ENCODE measurements around the gene SFN. TPM values are rescaled to one million over a fixed set of nuclear protein-coding genes. Genes with fewer than 3 reads are reported as not detected.
"Not testable (repeated sequence)": the region's sequence is repeated elsewhere in the genome, so short reads cannot be mapped to it uniquely, and the experiment has no call there.

Gene SFN
- total RNA-seq, 2 experiments from 2014 or later, result 1.4 to 1.8 TPM

GRCh38 chr1:26831059-26831458, 31.9 kb upstream of the SFN start:
- POLR2A ChIA-PET, result interaction anchor here (1.8 kb wide), 1 partner anchor 34 kb away, joined by 8 read pairs; no protein-coding TSS in a partner anchor
- Mint-ChIP-seq H3K36me3 (peaks cover 37% of the 10 kb centered on the region), H3K9me3 (no peaks in the 10 kb centered on the region), H3K27ac (peak overlapping the region; percentile 79), H3K27me3 (no peaks in the 10 kb centered on the region), H3K4me3 (no peak overlapping the region), H3K4me1 (peaks cover 66% of the 10 kb centered on the region)
- ATAC-seq (ENCODE audit: low read depth), result no peak
- no peak for DNase-seq

GRCh38 chr1:26831546-26832248, 31.3 kb upstream of the SFN start:
- ATAC-seq (ENCODE audit: low read depth) (no peak), DNase-seq (no peak)
- Mint-ChIP-seq H3K4me3 (no peak overlapping the region), H3K36me3 (peaks cover 40% of the 10 kb centered on the region), H3K27ac (peak overlapping the region; percentile 98), H3K27me3 (no peaks in the 10 kb centered on the region), H3K4me1 (peaks cover 64% of the 10 kb centered on the region), H3K9me3 (no peaks in the 10 kb centered on the region)
- POLR2A ChIA-PET, result interaction anchor here (1.3 to 3.6 kb wide), 4 partner anchors 10 to 43 kb away, joined by 4 to 28 read pairs (median 18); partner anchors contain the start of gene PIGV

GRCh38 chr1:26832249-26832960, 30.5 kb upstream of the SFN start:
- Mint-ChIP-seq H3K27ac (peak overlapping the region; percentile 98), H3K27me3 (no peaks in the 10 kb centered on the region), H3K4me3 (no peak overlapping the region), H3K9me3 (no peaks in the 10 kb centered on the region), H3K4me1 (peaks cover 62% of the 10 kb centered on the region), H3K36me3 (peaks cover 38% of the 10 kb centered on the region)
- no peak for DNase-seq
- POLR2A ChIA-PET, result interaction anchor here (0.9 to 3.6 kb wide), 8 partner anchors 10 to 135 kb away, joined by 3 to 28 read pairs (median 5); partner anchors contain the start of genes GPATCH3 and PIGV
- no peak for ATAC-seq (ENCODE audit: low read depth)

GRCh38 chr1:26833432-26834405, 29.2 kb upstream of the SFN start:
- peaks cover 53% of the 10 kb centered on the region for H3K4me1 Mint-ChIP-seq
- peak; percentile 83 for DNase-seq
- peaks cover 40% of the 10 kb centered on the region for H3K36me3 Mint-ChIP-seq
- H3K4me3 Mint-ChIP-seq, result peak overlapping the region; percentile 80
- no peaks in the 10 kb centered on the region for H3K27me3 Mint-ChIP-seq
- H3K9me3 Mint-ChIP-seq, result no peaks in the 10 kb centered on the region
- peak; percentile 95 for ATAC-seq (ENCODE audit: low read depth)
- POLR2A ChIA-PET, result interaction anchor here (0.6 to 3.6 kb wide), 20 partner anchors 12 to 747 kb away, joined by 3 to 34 read pairs (median 4); partner anchors contain the start of genes GPATCH3, GPN2, HMGN2 and NUDC
- H3K27ac Mint-ChIP-seq, result peak overlapping the region; percentile 98

- Mint-ChIP-seq H3K4me1 (peaks cover 24% of the 10 kb centered on the region), H3K36me3 (peaks cover 32% of the 10 kb centered on the region)
- not testable (repeated sequence) for H3K27me3 Mint-ChIP-seq; H3K27ac Mint-ChIP-seq; DNase-seq; ATAC-seq (ENCODE audit: low read depth); H3K4me3 Mint-ChIP-seq; H3K9me3 Mint-ChIP-seq
- POLR2A ChIA-PET, result interaction anchor here (1.1 kb wide), 1 partner anchor 22 kb away, joined by 3 read pairs; no protein-coding TSS in a partner anchor
Observed at GRCh38 chr1:26837665-26838064, 25.3 kb upstream of the SFN start.

GRCh38 chr1:26838474-26839338, 24.2 kb upstream of the SFN start:
- Mint-ChIP-seq H3K36me3 (peaks cover 34% of the 10 kb centered on the region), H3K27ac (peak overlapping the region; percentile 28), H3K9me3 (no peaks in the 10 kb centered on the region), H3K4me1 (peaks cover 15% of the 10 kb centered on the region), H3K4me3 (no peak overlapping the region), H3K27me3 (no peaks in the 10 kb centered on the region)
- POLR2A ChIA-PET, result interaction anchor here (0.6 to 1.2 kb wide), 3 partner anchors 21 to 41 kb away, joined by 3 to 4 read pairs (median 3); no protein-coding TSS in a partner anchor
- DNase-seq (no peak), ATAC-seq (ENCODE audit: low read depth) (no peak)

- no peaks in the 10 kb centered on the region for H3K27me3 Mint-ChIP-seq
- no peak for DNase-seq
- H3K4me1 Mint-ChIP-seq, result peaks cover 9% of the 10 kb centered on the region
- no peaks in the 10 kb centered on the region for H3K9me3 Mint-ChIP-seq
- H3K27ac Mint-ChIP-seq, result peak overlapping the region; percentile 11
- H3K36me3 Mint-ChIP-seq, result peaks cover 38% of the 10 kb centered on the region
- no peak overlapping the region for H3K4me3 Mint-ChIP-seq
- POLR2A ChIA-PET, result interaction anchor here (1.2 kb wide), 1 partner anchor 40 kb away, joined by 3 read pairs; no protein-coding TSS in a partner anchor
- ATAC-seq (ENCODE audit: low read depth), result no peak
Observed at GRCh38 chr1:26839339-26839722, 23.6 kb upstream of the SFN start.

GRCh38 chr1:26839779-26840178, 23.2 kb upstream of the SFN start:
- Mint-ChIP-seq H3K27me3 (no peaks in the 10 kb centered on the region), H3K9me3 (no peaks in the 10 kb centered on the region), H3K27ac (no peak overlapping the region), H3K4me1 (peaks cover 4% of the 10 kb centered on the region), H3K4me3 (no peak overlapping the region), H3K36me3 (peaks cover 34% of the 10 kb centered on the region)
- DNase-seq, result no peak
- ATAC-seq (ENCODE audit: low read depth), result no peak
- POLR2A ChIA-PET, result interaction anchor here (0.6 to 1.2 kb wide), 3 partner anchors 25 to 1931 kb away, joined by 3 to 15 read pairs (median 3); no protein-coding TSS in a partner anchor

GRCh38 chr1:26844424-26845196, 18.3 kb upstream of the SFN start:
- POLR2A ChIA-PET, result no interaction called here
- no peaks in the 10 kb centered on the region for H3K9me3 Mint-ChIP-seq
- DNase-seq (no peak), ATAC-seq (ENCODE audit: low read depth) (no peak)
- peaks cover 29% of the 10 kb centered on the region for H3K36me3 Mint-ChIP-seq
- no peak overlapping the region for H3K27ac Mint-ChIP-seq
- H3K4me3 Mint-ChIP-seq, result no peak overlapping the region
- no peaks in the 10 kb centered on the region for H3K27me3 Mint-ChIP-seq
- H3K4me1 Mint-ChIP-seq, result peaks cover 1% of the 10 kb centered on the region

- H3K36me3 Mint-ChIP-seq, result peaks cover 29% of the 10 kb centered on the region
Observed at GRCh38 chr1:26847826-26848225, 15.1 kb upstream of the SFN start.

GRCh38 chr1:26848499-26848898, 14.4 kb upstream of the SFN start:
- H3K4me1 Mint-ChIP-seq, result peaks cover 1% of the 10 kb centered on the region
- DNase-seq (no peak), ATAC-seq (ENCODE audit: low read depth) (no peak)
- POLR2A ChIA-PET, result interaction anchor here (0.8 to 1.1 kb wide), 3 partner anchors 13 to 42 kb away, joined by 3 to 4 read pairs (median 3); partner anchors contain the start of gene GPN2
- no peaks in the 10 kb centered on the region for H3K9me3 Mint-ChIP-seq
- H3K4me3 Mint-ChIP-seq, result no peak overlapping the region
- no peak overlapping the region for H3K27ac Mint-ChIP-seq
- peaks cover 29% of the 10 kb centered on the region for H3K36me3 Mint-ChIP-seq
- H3K27me3 Mint-ChIP-seq, result no peaks in the 10 kb centered on the region

More at GRCh38 chr1:26847826-26848225, 15.1 kb upstream of the SFN start:
- H3K9me3 Mint-ChIP-seq; H3K4me3 Mint-ChIP-seq; DNase-seq; ATAC-seq (ENCODE audit: low read depth); H3K4me1 Mint-ChIP-seq; H3K27me3 Mint-ChIP-seq; POLR2A ChIA-PET; H3K27ac Mint-ChIP-seq: not testable (repeated sequence)

Data from activated naive CD8-positive, alpha-beta T cell treated with anti-CD3 and anti-CD28 coated beads, Interleukin-2, amount 10 ng/mL, durations not matched to agents 7 days and 5 days (primary cell).